HFFc6 (cell line): ENCODE data around the gene FGF12. TPM values are rescaled to one million over a fixed set of nuclear protein-coding genes. Genes with fewer than 3 reads are reported as not detected.
"Not testable (repeated sequence)": the region's sequence is repeated elsewhere in the genome, so short reads cannot be mapped to it uniquely, and the experiment has no call there.

Source experiments
- DNase-seq: peaks from one replicate; pipeline ENCODE4 v3.0.0-alpha.2; 2018
- H3K27ac Mint-ChIP-seq: 2 replicates; pipeline ENCODE4 v1.8.0; 2020; ENCODE audit warnings: mild to moderate bottlenecking, mixed read lengths
- H3K27me3 Mint-ChIP-seq: 2 replicates; pipeline ENCODE4 v1.8.0; 2021; ENCODE audit warnings: mild to moderate bottlenecking, moderate library complexity, mixed read lengths; ENCODE audit not compliant: insufficient read depth
- H3K36me3 Mint-ChIP-seq: 2 replicates; pipeline ENCODE4 v1.8.0; 2021; ENCODE audit warnings: low read depth, mixed read lengths
- H3K4me1 Mint-ChIP-seq: 2 replicates; pipeline ENCODE4 v1.8.0; 2020; ENCODE audit warnings: low read depth, mixed read lengths
- H3K4me3 Mint-ChIP-seq: 2 replicates; pipeline ENCODE4 v1.8.0; 2020; ENCODE audit warnings: mild to moderate bottlenecking, moderate library complexity, mixed read lengths
- H3K9me3 Mint-ChIP-seq: 2 replicates; pipeline ENCODE4 v1.8.0; 2020; ENCODE audit warnings: mild to moderate bottlenecking, mixed read lengths
- CTCF ChIP-seq: fragments of 200-600 bp; sonication (generic); IDR thresholded peaks from 2 replicates; pipeline ENCODE4 v1.5.0; 2021; ENCODE audit warnings: antibody characterized with exemption, mild to moderate bottlenecking
- total RNA-seq, 6 experiments: library from RNA; stranded (reverse); fragmentation: NEBNext Ultra II Directional; extraction: Animal tissue kit (Norgen Biotek cat#: 25700); gene quantifications; 2 replicates in 1 of 6; 3 replicates in 5 of 6; pipeline ENCODE4 v1.2.3, GENCODE V29; 2021

FGF12 gene
- total RNA-seq, 6 experiments from 2014 or later, result not detected

- no peak overlapping the region for H3K27ac Mint-ChIP-seq
Observed at GRCh38 chr3:192747746-192748145, 20.4 kb upstream of the FGF12 start.

GRCh38 chr3:192747145-192747544 is 19.8 kb upstream of the FGF12 start:
- Mint-ChIP-seq H3K27me3 (no peaks in the 10 kb centered on the region), H3K27ac (no peak overlapping the region), H3K4me3 (no peak overlapping the region), H3K36me3 (no peaks in the 10 kb centered on the region), H3K4me1 (no peaks in the 10 kb centered on the region), H3K9me3 (peaks cover 23% of the 10 kb centered on the region)
- no peak for DNase-seq
- TF ChIP-seq CTCF, result no peak

More at GRCh38 chr3:192747746-192748145, 20.4 kb upstream of the FGF12 start:
- peaks cover 24% of the 10 kb centered on the region for H3K9me3 Mint-ChIP-seq
- no peak for TF ChIP-seq CTCF
- H3K27me3 Mint-ChIP-seq, result no peaks in the 10 kb centered on the region
- H3K4me1 Mint-ChIP-seq, result no peaks in the 10 kb centered on the region
- DNase-seq, result no peak
- no peaks in the 10 kb centered on the region for H3K36me3 Mint-ChIP-seq
- H3K4me3 Mint-ChIP-seq, result no peak overlapping the region

GRCh38 chr3:192745150-192745549 is 17.8 kb upstream of the FGF12 start:
- H3K27ac Mint-ChIP-seq, result no peak overlapping the region
- no peak for TF ChIP-seq CTCF
- no peak for DNase-seq
- H3K9me3 Mint-ChIP-seq, result peaks cover 14% of the 10 kb centered on the region
- H3K27me3 Mint-ChIP-seq, result no peaks in the 10 kb centered on the region
- H3K4me1 Mint-ChIP-seq, result no peaks in the 10 kb centered on the region
- H3K36me3 Mint-ChIP-seq, result no peaks in the 10 kb centered on the region
- no peak overlapping the region for H3K4me3 Mint-ChIP-seq

- not testable (repeated sequence) for DNase-seq, H3K27me3 Mint-ChIP-seq, H3K36me3 Mint-ChIP-seq, H3K4me3 Mint-ChIP-seq, H3K27ac Mint-ChIP-seq, H3K4me1 Mint-ChIP-seq
- H3K9me3 Mint-ChIP-seq, result peaks cover 12% of the 10 kb centered on the region
Observed at GRCh38 chr3:192744604-192745003, 17.3 kb upstream of the FGF12 start.

- H3K36me3 Mint-ChIP-seq, result no peaks in the 10 kb centered on the region
- H3K27me3 Mint-ChIP-seq, result no peaks in the 10 kb centered on the region
- no peak overlapping the region for H3K27ac Mint-ChIP-seq
- no peak for DNase-seq
- no peaks in the 10 kb centered on the region for H3K4me1 Mint-ChIP-seq
- peaks cover 9% of the 10 kb centered on the region for H3K9me3 Mint-ChIP-seq
- H3K4me3 Mint-ChIP-seq, result no peak overlapping the region; the same call in 1 of the 2 replicates
- no peak for TF ChIP-seq CTCF
Observed at GRCh38 chr3:192737506-192737905, 10.2 kb upstream of the FGF12 start.

- H3K9me3 Mint-ChIP-seq, result peaks cover 9% of the 10 kb centered on the region; the same call in 1 of the 2 replicates
- no peak overlapping the region for H3K27ac Mint-ChIP-seq
- no peaks in the 10 kb centered on the region for H3K36me3 Mint-ChIP-seq
- no peak for DNase-seq
- no peak for TF ChIP-seq CTCF
- no peak overlapping the region for H3K4me3 Mint-ChIP-seq
- no peaks in the 10 kb centered on the region for H3K27me3 Mint-ChIP-seq
- no peaks in the 10 kb centered on the region for H3K4me1 Mint-ChIP-seq
Observed at GRCh38 chr3:192731233-192731632, 3.9 kb upstream of the FGF12 start.
